ENCODE results near the gene HOXA11. TPM values are rescaled to one million over a fixed set of nuclear protein-coding genes. Genes with fewer than 3 reads are reported as not detected.

Gene HOXA11
- total RNA-seq, 1 experiment from 2014 or later, result 26.6 TPM

GRCh38 chr7:27213433-27214238 lies 28.6 kb upstream of the HOXA11 start:
- TF ChIP-seq EZH2 (IDR thresholded peaks at IDR 0.05; ENCODE audit: low read length, unreplicated experiment) (no peak), EZH2phosphoT487 (IDR thresholded peaks at IDR 0.05; ENCODE audit: borderline replicate concordance, low read length) (no peak), CTCF (conservative IDR thresholded peaks at IDR 0.05; ENCODE audit: low read depth, low read length) (no peak)
- H3K4me2 ChIP-seq (ENCODE audit: low read length), result no peak overlapping the region
- DNase-seq (no peak), ATAC-seq (no peak)
- BruUV-seq (replicated peaks), result no TSS peak
- no peaks in the 10 kb centered on the region for H3K79me2 ChIP-seq (ENCODE audit: low read length)
- H3K9me3 ChIP-seq (ENCODE audit: low read length), result no peaks in the 10 kb centered on the region
- H3K4me1 ChIP-seq (ENCODE audit: insufficient read depth, low read length), result peaks cover 13% of the 10 kb centered on the region
- H3K36me3 ChIP-seq (ENCODE audit: low read depth, low read length), result no peaks in the 10 kb centered on the region
- H3K9ac ChIP-seq (ENCODE audit: low read length), result no peak overlapping the region
- ChIA-PET POLR2A (ENCODE audit: unreplicated experiment) (no interaction called here), CTCF (no interaction called here)
- no peaks in the 10 kb centered on the region for H4K20me1 ChIP-seq (ENCODE audit: low read length)
- no peak overlapping the region for H2AFZ ChIP-seq (ENCODE audit: low read length)
- H3K9me2 ChIP-seq (replicated peaks; ENCODE audit: low read length), result no peaks in the 10 kb centered on the region
- no peaks in the 10 kb centered on the region for H3F3A ChIP-seq (ENCODE audit: low read length, unreplicated experiment)
- H3K27ac ChIP-seq (ENCODE audit: low read length), result no peak overlapping the region
- no peak overlapping the region for H3K4me3 ChIP-seq (ENCODE audit: low read length)
- H3K27me3 ChIP-seq (ENCODE audit: low read length), result no peaks in the 10 kb centered on the region
- intact Hi-C loops (cut with micrococcal nuclease), result no loop called here

- Histone ChIP-seq H3K9ac (ENCODE audit: low read length) (no peak overlapping the region), H4K20me1 (ENCODE audit: low read length) (no peaks in the 10 kb centered on the region), H3K4me3 (ENCODE audit: low read length) (no peak overlapping the region), H2AFZ (ENCODE audit: low read length) (no peak overlapping the region), H3F3A (ENCODE audit: low read length, unreplicated experiment) (no peaks in the 10 kb centered on the region), H3K4me1 (ENCODE audit: insufficient read depth, low read length) (peaks cover 21% of the 10 kb centered on the region), H3K36me3 (ENCODE audit: low read depth, low read length) (no peaks in the 10 kb centered on the region), H3K79me2 (ENCODE audit: low read length) (peaks cover 6% of the 10 kb centered on the region), H3K27me3 (ENCODE audit: low read length) (no peaks in the 10 kb centered on the region), H3K27ac (ENCODE audit: low read length) (no peak overlapping the region), H3K4me2 (ENCODE audit: low read length) (no peak overlapping the region), H3K9me2 (replicated peaks; ENCODE audit: low read length) (no peaks in the 10 kb centered on the region), H3K9me3 (ENCODE audit: low read length) (no peaks in the 10 kb centered on the region)
- no peak for DNase-seq
- BruUV-seq (replicated peaks), result no TSS peak
- intact Hi-C loops (cut with micrococcal nuclease), result no loop called here
- TF ChIP-seq EZH2phosphoT487 (IDR thresholded peaks at IDR 0.05; ENCODE audit: borderline replicate concordance, low read length), result no peak
- TF ChIP-seq EZH2 (IDR thresholded peaks at IDR 0.05; ENCODE audit: low read length, unreplicated experiment), result no peak
- TF ChIP-seq CTCF (conservative IDR thresholded peaks at IDR 0.05; ENCODE audit: low read depth, low read length), result no peak
- CTCF ChIA-PET, result no interaction called here
- no peak for ATAC-seq
- POLR2A ChIA-PET (ENCODE audit: unreplicated experiment), result no interaction called here
Observed at GRCh38 chr7:27212497-27213432, 27.7 kb upstream of the HOXA11 start.

All from PC-3 (cell line).